RWPE2 (cell line): Measurements from ENCODE around the gene MACROD2.

ENCODE experiments used
- ATAC-seq: fragments of 200-7000 bp; cut with Tn5 transposase; 3 replicates; pipeline ENCODE4 v1.9.1; 2021; ENCODE audit warnings: low read depth
- DNase-seq: peaks from one replicate; pipeline ENCODE4 v3.0.0-alpha.2; 2020; ENCODE audit warnings: low spot score
- H3K27ac ChIP-seq: fragments of 450-650 bp; 2 replicates; pipeline ENCODE4 v1.5.1; 2017; ENCODE audit warnings: mild to moderate bottlenecking; ENCODE audit not compliant: poor library complexity, severe bottlenecking
- H3K27me3 ChIP-seq: fragments of 250-450 bp; sonication (Bioruptor Pico); 2 replicates; pipeline ENCODE4 v1.5.1; 2021; ENCODE audit warnings: mild to moderate bottlenecking, moderate library complexity; ENCODE audit not compliant: insufficient read depth, poor library complexity, severe bottlenecking
- H3K36me3 ChIP-seq: fragments of 250-450 bp; sonication (Bioruptor Pico); 2 replicates; pipeline ENCODE4 v1.5.1; 2020; ENCODE audit warnings: low read depth, mild to moderate bottlenecking, moderate library complexity
- H3K4me1 ChIP-seq: fragments of 250-450 bp; sonication (Bioruptor Pico); 2 replicates; pipeline ENCODE4 v1.5.1; 2021; ENCODE audit warnings: mild to moderate bottlenecking, moderate library complexity; ENCODE audit not compliant: insufficient read depth, poor library complexity, severe bottlenecking
- H3K4me3 ChIP-seq: fragments of 250-450 bp; sonication (Bioruptor Pico); 2 replicates; pipeline ENCODE4 v1.5.1; 2021; ENCODE audit warnings: mild to moderate bottlenecking, moderate library complexity; ENCODE audit not compliant: severe bottlenecking
- H3K9me3 ChIP-seq: fragments of 250-450 bp; sonication (Bioruptor Pico); 2 replicates; pipeline ENCODE4 v1.5.1; 2021; ENCODE audit warnings: mild to moderate bottlenecking, moderate library complexity; ENCODE audit not compliant: severe bottlenecking
- TF ChIP-seq, protein P1 (sequence below): fragments of 450-650 bp; IDR thresholded peaks from one replicate; pipeline ENCODE4 v1.5.1; 2017; ENCODE audit warnings: mild to moderate bottlenecking, moderate library complexity; ENCODE audit not compliant: poor library complexity, severe bottlenecking

Gene MACROD2

DNA sequence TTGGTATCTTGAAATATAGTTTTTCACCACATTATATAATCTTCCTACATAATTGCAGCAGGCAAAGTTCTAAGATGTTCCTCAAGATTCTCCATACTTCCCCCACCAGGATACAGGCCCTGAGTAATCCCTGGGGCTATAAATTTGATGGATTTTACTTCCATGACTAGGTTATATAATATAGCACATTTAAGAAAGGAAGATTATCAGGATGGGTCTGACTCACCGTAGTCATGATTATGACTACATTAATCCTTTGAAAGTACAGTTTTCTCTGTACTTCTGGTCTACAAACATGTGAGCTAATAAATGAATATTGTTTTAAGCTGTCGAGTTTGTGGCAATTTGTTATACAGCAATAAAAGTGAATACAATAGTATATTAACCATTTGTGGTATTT, 122.5 kb downstream of the MACROD2 start:
- H3K27ac ChIP-seq, result no peak overlapping the region
- no peaks in the 10 kb centered on the region for H3K9me3 ChIP-seq
- H3K4me1 ChIP-seq, result peaks cover 4% of the 10 kb centered on the region
- ATAC-seq (no peak; the same call in 2 of the 3 replicates), DNase-seq (no peak)
- H3K4me3 ChIP-seq, result no peak overlapping the region
- peaks cover 10% of the 10 kb centered on the region for H3K27me3 ChIP-seq
- TF ChIP-seq, protein P1, sequence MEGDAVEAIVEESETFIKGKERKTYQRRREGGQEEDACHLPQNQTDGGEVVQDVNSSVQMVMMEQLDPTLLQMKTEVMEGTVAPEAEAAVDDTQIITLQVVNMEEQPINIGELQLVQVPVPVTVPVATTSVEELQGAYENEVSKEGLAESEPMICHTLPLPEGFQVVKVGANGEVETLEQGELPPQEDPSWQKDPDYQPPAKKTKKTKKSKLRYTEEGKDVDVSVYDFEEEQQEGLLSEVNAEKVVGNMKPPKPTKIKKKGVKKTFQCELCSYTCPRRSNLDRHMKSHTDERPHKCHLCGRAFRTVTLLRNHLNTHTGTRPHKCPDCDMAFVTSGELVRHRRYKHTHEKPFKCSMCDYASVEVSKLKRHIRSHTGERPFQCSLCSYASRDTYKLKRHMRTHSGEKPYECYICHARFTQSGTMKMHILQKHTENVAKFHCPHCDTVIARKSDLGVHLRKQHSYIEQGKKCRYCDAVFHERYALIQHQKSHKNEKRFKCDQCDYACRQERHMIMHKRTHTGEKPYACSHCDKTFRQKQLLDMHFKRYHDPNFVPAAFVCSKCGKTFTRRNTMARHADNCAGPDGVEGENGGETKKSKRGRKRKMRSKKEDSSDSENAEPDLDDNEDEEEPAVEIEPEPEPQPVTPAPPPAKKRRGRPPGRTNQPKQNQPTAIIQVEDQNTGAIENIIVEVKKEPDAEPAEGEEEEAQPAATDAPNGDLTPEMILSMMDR, result no peak
- no peaks in the 10 kb centered on the region for H3K36me3 ChIP-seq

DNA sequence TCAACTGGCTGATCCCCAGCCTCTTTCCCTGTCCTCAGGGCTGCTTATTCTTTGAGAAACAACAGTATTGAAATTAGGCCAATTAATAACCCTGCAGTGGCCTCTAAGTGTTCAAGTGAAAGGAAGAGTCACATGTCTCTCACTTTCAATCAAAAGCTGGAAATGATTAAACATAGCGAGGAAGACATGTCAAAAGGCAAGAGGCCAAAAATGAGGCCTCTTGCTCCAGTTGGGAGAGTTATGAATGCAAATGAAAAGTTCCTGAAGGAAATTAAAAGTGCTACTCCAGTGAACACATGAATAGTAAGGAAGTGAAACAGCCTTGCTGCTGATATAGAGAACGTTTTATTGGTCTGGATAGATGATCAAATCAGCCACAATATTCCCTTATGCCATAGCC, 131.5 kb downstream of the MACROD2 start:
- Histone ChIP-seq H3K4me1 (no peaks in the 10 kb centered on the region), H3K36me3 (no peaks in the 10 kb centered on the region), H3K9me3 (no peaks in the 10 kb centered on the region), H3K4me3 (no peak overlapping the region), H3K27ac (no peak overlapping the region), H3K27me3 (no peaks in the 10 kb centered on the region)
- no peak for DNase-seq
- no peak for ATAC-seq
- TF ChIP-seq, protein P1, result no peak

DNA sequence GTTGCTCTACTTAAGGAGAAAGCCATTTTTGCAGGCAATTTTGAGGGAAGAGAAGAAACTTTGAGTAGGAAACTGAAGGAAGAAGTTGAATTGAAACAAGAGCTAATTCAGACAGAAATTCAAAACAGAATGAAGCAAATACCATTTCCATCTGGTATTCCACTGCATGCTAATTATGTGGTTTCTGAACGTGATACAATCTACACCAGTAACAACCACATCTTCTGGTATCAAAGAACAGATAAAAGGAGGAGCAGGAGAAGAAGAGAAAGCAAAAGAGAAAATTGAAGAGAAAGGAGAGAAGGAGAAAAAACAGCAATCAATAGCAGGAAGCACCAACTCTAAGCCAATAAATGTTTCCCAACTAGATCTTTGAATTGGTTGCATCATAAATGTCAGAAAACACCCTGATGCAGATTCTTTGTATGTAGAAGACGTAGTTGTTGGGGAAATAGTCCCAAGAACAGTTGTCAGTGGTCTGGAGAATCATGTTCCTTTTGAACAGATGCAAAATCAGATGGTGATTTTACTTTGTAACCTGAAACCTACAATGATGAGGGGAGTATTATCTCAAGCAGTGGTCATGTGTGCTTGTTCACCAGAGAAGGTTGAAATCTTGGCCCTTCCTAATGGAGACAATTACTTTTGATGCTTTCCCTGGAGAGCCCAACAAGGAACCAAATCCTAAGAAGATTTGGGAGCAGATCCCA, 132.4 kb downstream of the MACROD2 start:
- H3K36me3 ChIP-seq, result no peaks in the 10 kb centered on the region
- H3K4me1 ChIP-seq, result no peaks in the 10 kb centered on the region
- H3K4me3 ChIP-seq, result no peak overlapping the region
- TF ChIP-seq, protein P1, result no peak
- DNase-seq, result no peak
- no peaks in the 10 kb centered on the region for H3K27me3 ChIP-seq
- ATAC-seq, result no peak
- H3K27ac ChIP-seq, result no peak overlapping the region
- no peaks in the 10 kb centered on the region for H3K9me3 ChIP-seq

DNA sequence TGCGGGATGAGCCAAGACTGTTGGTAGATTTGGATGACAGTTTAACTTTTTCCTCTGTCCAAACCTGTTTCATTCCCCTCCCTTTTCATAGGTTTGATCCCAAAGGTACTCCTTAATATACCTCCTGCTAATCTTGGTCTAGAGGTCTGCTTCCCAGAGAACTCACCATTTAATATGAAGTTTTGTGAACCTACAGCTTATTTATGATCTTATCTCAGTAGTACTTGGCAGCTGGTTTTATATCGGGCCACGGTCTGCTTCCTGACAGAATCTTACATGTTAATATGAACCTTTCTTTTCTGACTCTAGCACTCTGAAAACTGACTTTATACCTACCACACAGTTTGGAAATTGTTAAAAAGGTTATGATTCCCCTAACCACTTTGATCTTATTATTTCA, 138.7 kb downstream of the MACROD2 start:
- TF ChIP-seq, protein P1, result no peak
- H3K27me3 ChIP-seq, result no peaks in the 10 kb centered on the region
- H3K27ac ChIP-seq, result no peak overlapping the region
- H3K9me3 ChIP-seq, result no peaks in the 10 kb centered on the region
- H3K4me3 ChIP-seq, result no peak overlapping the region
- H3K36me3 ChIP-seq, result no peaks in the 10 kb centered on the region
- ATAC-seq, result no peak
- no peak for DNase-seq
- no peaks in the 10 kb centered on the region for H3K4me1 ChIP-seq

DNA sequence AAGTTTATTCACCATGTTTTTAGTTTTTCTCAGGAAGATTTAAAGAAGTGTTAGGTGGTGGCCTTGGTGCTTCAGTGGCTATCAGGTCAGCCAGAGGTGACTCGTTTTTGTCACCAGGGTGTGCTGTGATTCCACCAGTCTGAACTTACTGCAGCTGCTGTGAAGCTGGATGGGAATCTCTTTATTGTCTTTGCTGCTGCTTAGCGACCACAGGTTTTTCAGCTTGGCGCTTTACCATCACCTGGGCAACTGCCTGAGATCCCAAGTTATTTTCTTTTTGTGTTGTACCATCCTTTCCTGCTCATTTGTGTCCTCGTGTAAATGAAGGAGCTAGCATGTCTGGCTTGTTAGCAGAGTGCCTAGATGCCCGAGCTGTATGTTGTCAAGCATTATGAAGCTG, 146.9 kb downstream of the MACROD2 start:
- Histone ChIP-seq H3K27me3 (no peaks in the 10 kb centered on the region), H3K27ac (no peak overlapping the region), H3K4me3 (no peak overlapping the region), H3K9me3 (no peaks in the 10 kb centered on the region), H3K36me3 (no peaks in the 10 kb centered on the region), H3K4me1 (peaks cover 3% of the 10 kb centered on the region)
- no peak for DNase-seq
- TF ChIP-seq, protein P1, result peak; percentile 76
- peak; percentile 78 for ATAC-seq
